GM12873 (cell line): ENCODE data around the gene HOXA5.

Experiments used
- CTCF ChIP-seq: IDR thresholded peaks from 2 replicates; pipeline ENCODE4 v1.5.1; 2012; ENCODE audit warnings: low read depth, mild to moderate bottlenecking, moderate library complexity, low read length, control low read depth; ENCODE audit not compliant: insufficient read depth; ENCODE audit errors: missing control alignments

Gene HOXA5

GRCh38 chr7:27145165-27145913 lies 1.9 kb upstream of the HOXA5 start:
- TF ChIP-seq CTCF, result no peak

- TF ChIP-seq CTCF, result no peak
Measured at GRCh38 chr7:27144781-27145164, 1.3 kb upstream of the HOXA5 start.

GRCh38 chr7:27143950-27144780 lies 684 bp upstream of the HOXA5 start:
- TF ChIP-seq CTCF, result no peak

GRCh38 chr7:27142580-27143022 lies 880 bp downstream of the HOXA5 start:
- TF ChIP-seq CTCF, result no peak

GRCh38 chr7:27141923-27142579 lies 1.4 kb downstream of the HOXA5 start:
- no peak for TF ChIP-seq CTCF

GRCh38 chr7:27141137-27141922 lies 2.2 kb downstream of the HOXA5 start:
- TF ChIP-seq CTCF, result no peak
